Esophagus squamous epithelium (tissue), 5 donors: Measurements from ENCODE around the gene IL21R. TPM values are rescaled to one million over a fixed set of nuclear protein-coding genes. Genes with fewer than 3 reads are reported as not detected.

ENCODE experiments used
- DNase-seq: peaks from one replicate; lab custom pipeline; 2025; lab: John Stamatoyannopoulos, UW
- H3K27ac ChIP-seq, 4 donors: fragments of 200-600 bp; sonication (generic); one replicate each; pipeline ENCODE4 v1.5.1; 2016 to 2019; ENCODE audit warnings: mild to moderate bottlenecking in 1 of 4
- H3K27me3 ChIP-seq, 4 donors: fragments of 200-600 bp; sonication (generic); 1 replicate in 3 of 4; 2 replicates in 1 of 4; pipeline versions ENCODE4 v1.5.1 to v1.6.0; 2017 to 2021; ENCODE audit warnings: antibody characterized with exemption in 1 of 4
- H3K36me3 ChIP-seq, 3 donors: fragments of 200-600 bp; sonication (generic); one replicate each; pipeline ENCODE4 v1.5.1; 2016 to 2019
- H3K4me1 ChIP-seq, 3 donors: fragments of 200-600 bp; sonication (generic); one replicate each; pipeline ENCODE4 v1.5.1; 2017 to 2019
- H3K4me3 ChIP-seq, 4 donors: fragments of 200-600 bp; sonication (generic); 1 replicate in 3 of 4; 2 replicates in 1 of 4; pipeline ENCODE4 v1.5.1; 2016 to 2019; ENCODE audit warnings: mild to moderate bottlenecking in 2 of 4, moderate library complexity in 1 of 4
- H3K9me3 ChIP-seq, 3 donors: fragments of 200-600 bp; sonication (generic); one replicate each; pipeline ENCODE4 v1.5.1; 2016 to 2019
- POLR2A ChIP-seq, 4 donors: fragments of 450-650 bp; IDR thresholded peaks; one replicate each; pipeline ENCODE4 v1.6.1; 2017; ENCODE audit warnings: antibody characterized with exemption in 4 of 4, mild to moderate bottlenecking in 4 of 4, moderate library complexity in 3 of 4
- WGBS, 2 donors: methylation state at CpG; one replicate each; pipeline ENCODE4 v1.1.5; 2018; 5-methylcytosine and 5-hydroxymethylcytosine counted together
- intact Hi-C: fragments of 100-400 bp; cut with DNase I; formaldehyde crosslinking; loops from one replicate; pipeline ENCODE4 v1.15.0; 2022
- total RNA-seq, 4 donors: library from RNA; depleted of rRNA; stranded (reverse); fragments of >200 nt; gene quantifications; one replicate each; pipeline ENCODE4 v1.1.0, GENCODE V29; 2016
- TF ChIP-seq, protein P1 (sequence below), 6 experiments: fragments of 450-650 bp in 4 of 6; fragments of 200-600 bp in 2 of 6; sonication (generic) in 2 of 6; IDR thresholded peaks; one replicate each; pipeline ENCODE4 v1.5.1; 2016 to 2019; ENCODE audit warnings: antibody characterized with exemption in 6 of 6, mild to moderate bottlenecking in 4 of 6, moderate library complexity in 4 of 6
- donor health status: DM: yes; HTN: yes; CAD: no.

IL21R gene
- total RNA-seq, 4 donors from 2014 or later, result 0.23 to 1.2 (median 0.39) TPM

GRCh38 chr16:27386674-27387073, 15.3 kb upstream of the IL21R start:
- H3K36me3 ChIP-seq, result no peaks in the 10 kb centered on the region
- no peak for DNase-seq
- 69 to 72% methylated on average over 4 of the region's 4 CpGs for WGBS, 2 donors
- no peaks in the 10 kb centered on the region for H3K4me1 ChIP-seq
- no peak for TF ChIP-seq POLR2A (IDR thresholded peaks at IDR 0.05)
- TF ChIP-seq, protein P1, sequence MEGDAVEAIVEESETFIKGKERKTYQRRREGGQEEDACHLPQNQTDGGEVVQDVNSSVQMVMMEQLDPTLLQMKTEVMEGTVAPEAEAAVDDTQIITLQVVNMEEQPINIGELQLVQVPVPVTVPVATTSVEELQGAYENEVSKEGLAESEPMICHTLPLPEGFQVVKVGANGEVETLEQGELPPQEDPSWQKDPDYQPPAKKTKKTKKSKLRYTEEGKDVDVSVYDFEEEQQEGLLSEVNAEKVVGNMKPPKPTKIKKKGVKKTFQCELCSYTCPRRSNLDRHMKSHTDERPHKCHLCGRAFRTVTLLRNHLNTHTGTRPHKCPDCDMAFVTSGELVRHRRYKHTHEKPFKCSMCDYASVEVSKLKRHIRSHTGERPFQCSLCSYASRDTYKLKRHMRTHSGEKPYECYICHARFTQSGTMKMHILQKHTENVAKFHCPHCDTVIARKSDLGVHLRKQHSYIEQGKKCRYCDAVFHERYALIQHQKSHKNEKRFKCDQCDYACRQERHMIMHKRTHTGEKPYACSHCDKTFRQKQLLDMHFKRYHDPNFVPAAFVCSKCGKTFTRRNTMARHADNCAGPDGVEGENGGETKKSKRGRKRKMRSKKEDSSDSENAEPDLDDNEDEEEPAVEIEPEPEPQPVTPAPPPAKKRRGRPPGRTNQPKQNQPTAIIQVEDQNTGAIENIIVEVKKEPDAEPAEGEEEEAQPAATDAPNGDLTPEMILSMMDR (IDR thresholded peaks at IDR 0.05), result no peak
- no peak overlapping the region for H3K4me3 ChIP-seq
- no peak overlapping the region for H3K27ac ChIP-seq
- peaks cover 0 to 29% (median 0%) of the 10 kb centered on the region in 4 donors for H3K27me3 ChIP-seq
- intact Hi-C loops, result no loop called here
- H3K9me3 ChIP-seq, result no peaks in the 10 kb centered on the region

GRCh38 chr16:27387724-27388123, 14.2 kb upstream of the IL21R start:
- Histone ChIP-seq H3K9me3 (no peaks in the 10 kb centered on the region), H3K4me3 (no peak overlapping the region), H3K27ac (no peak overlapping the region), H3K4me1 (no peaks in the 10 kb centered on the region), H3K27me3 (peaks cover 0 to 29% (median 0%) of the 10 kb centered on the region in 4 donors), H3K36me3 (no peaks in the 10 kb centered on the region)
- TF ChIP-seq, protein P1 (IDR thresholded peaks at IDR 0.05), result no peak
- no peak for TF ChIP-seq POLR2A (IDR thresholded peaks at IDR 0.05)
- intact Hi-C loops, result no loop called here
- DNase-seq, result no peak
- 35 to 86% methylated on average over 1 of the region's 1 CpG for WGBS, 2 donors

GRCh38 chr16:27389272-27389961, 12.6 kb upstream of the IL21R start:
- DNase-seq, result no peak
- WGBS, 2 donors, result 75 to 82% methylated on average over 8 of the region's 8 CpGs
- intact Hi-C loops, result no loop called here
- TF ChIP-seq, protein P1 (IDR thresholded peaks at IDR 0.05), result no peak
- no peak for TF ChIP-seq POLR2A (IDR thresholded peaks at IDR 0.05)
- Histone ChIP-seq H3K4me1 (no peaks in the 10 kb centered on the region), H3K36me3 (no peaks in the 10 kb centered on the region), H3K27ac (no peak overlapping the region), H3K9me3 (no peaks in the 10 kb centered on the region), H3K4me3 (no peak overlapping the region), H3K27me3 (peaks cover 0 to 29% (median 0%) of the 10 kb centered on the region in 4 donors)

- H3K36me3 ChIP-seq, result no peaks in the 10 kb centered on the region
- TF ChIP-seq, protein P1 (IDR thresholded peaks at IDR 0.05), result no peak
- TF ChIP-seq POLR2A (IDR thresholded peaks at IDR 0.05), result no peak
- intact Hi-C loops, result no loop called here
- no peak overlapping the region for H3K27ac ChIP-seq
- H3K4me1 ChIP-seq, result no peaks in the 10 kb centered on the region
- no peak for DNase-seq
- H3K27me3 ChIP-seq, result peaks cover 0 to 29% (median 0%) of the 10 kb centered on the region in 4 donors
- H3K4me3 ChIP-seq, result no peak overlapping the region
- no peaks in the 10 kb centered on the region for H3K9me3 ChIP-seq
These were observed 11.8 kb upstream of the IL21R start for GRCh38 chr16:27390151-27390550.

DNA sequence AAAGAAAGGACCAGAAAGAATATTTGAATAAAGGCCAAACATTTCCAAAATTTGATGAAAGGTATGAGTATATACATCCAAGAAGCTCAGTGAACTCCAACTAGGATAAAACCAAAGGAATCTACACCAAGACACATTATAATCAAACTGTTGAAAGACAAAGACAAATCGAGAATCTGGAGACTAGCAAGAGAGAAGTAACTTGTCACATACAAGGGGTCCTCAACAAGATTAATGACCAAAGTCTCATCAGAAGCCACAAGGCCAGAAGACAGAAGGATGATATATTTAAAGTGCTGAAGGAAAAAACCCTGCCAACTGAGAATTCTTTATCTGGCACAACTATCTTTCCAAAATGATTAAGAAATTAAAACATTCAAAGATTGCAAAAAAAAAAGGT, 9.3 kb upstream of the IL21R start:
- Histone ChIP-seq H3K36me3 (no peaks in the 10 kb centered on the region), H3K27me3 (peaks cover 0 to 26% (median 0%) of the 10 kb centered on the region in 4 donors), H3K4me1 (no peaks in the 10 kb centered on the region), H3K9me3 (no peaks in the 10 kb centered on the region), H3K4me3 (no peak overlapping the region), H3K27ac (no peak overlapping the region)
- no peak for TF ChIP-seq POLR2A (IDR thresholded peaks at IDR 0.05)
- TF ChIP-seq, protein P1 (IDR thresholded peaks at IDR 0.05), result no peak
- DNase-seq, result no peak
- intact Hi-C loops, result no loop called here
- WGBS, 2 donors, result 61 to 62% methylated on average over 1 of the region's 1 CpG
